Mucosa of descending colon (tissue), 3 donors: Measurements from ENCODE around the gene RAD54L. TPM values are rescaled to one million over a fixed set of nuclear protein-coding genes. Genes with fewer than 3 reads are reported as not detected.
"Not testable (repeated sequence)": the region's sequence is repeated elsewhere in the genome, so short reads cannot be mapped to it uniquely, and the experiment has no call there.

Experiments used
- ATAC-seq: fragments of 200-7000 bp; cut with Tn5 transposase; one replicate; pipeline ENCODE4 v1.9.1; 2020; ENCODE audit warnings: mild to moderate bottlenecking, moderate library complexity
- DNase-seq, 3 donors: peaks; one replicate each; pipeline ENCODE4 v3.0.0-alpha.2; 2020
- H3K36me3 ChIP-seq: fragments of 200-600 bp; one replicate; pipeline ENCODE4 v1.8.0; 2021; ENCODE audit warnings: low read depth, mild to moderate bottlenecking
- H3K4me1 ChIP-seq: fragments of 200-600 bp; one replicate; pipeline ENCODE4 v1.8.0; 2021; ENCODE audit warnings: low read depth, mild to moderate bottlenecking
- H3K4me3 ChIP-seq: fragments of 200-600 bp; one replicate; pipeline ENCODE4 v1.8.0; 2021; ENCODE audit warnings: mild to moderate bottlenecking
- H3K9me3 ChIP-seq: fragments of 200-600 bp; one replicate; pipeline ENCODE4 v1.8.0; 2021; ENCODE audit warnings: mild to moderate bottlenecking
- intact Hi-C, 2 donors: fragments of 100-400 bp; cut with DNase I in 1 of 2; cut with micrococcal nuclease in 1 of 2; formaldehyde crosslinking; loops; one replicate each; pipeline versions ENCODE4 v1.11.0 to v1.11.1; 2022; cut with DNase I, micrococcal nuclease
- total RNA-seq, 3 donors: library from RNA; stranded (reverse); fragmentation: NEBNext Ultra II Directional in 2 of 3; extraction: Animal tissue kit (Norgen Biotek cat#: 25700) in 2 of 3; gene quantifications; one replicate each; pipeline versions ENCODE4 v1.2.1 to v1.2.4, GENCODE V29; 2021 to 2023
- TF ChIP-seq, protein P1 (sequence below): fragments of 200-600 bp; IDR thresholded peaks from one replicate; pipeline ENCODE4 v1.8.0; 2022; ENCODE audit warnings: antibody characterized with exemption, mild to moderate bottlenecking
- donor health status: DM: no; HTN: no; CAD: no; lungs with moderate emphysema.
- donor health status: DM: no; HTN: no; CAD: no.
- donor health status: DM: no; HTN: yes; CAD: no.

RAD54L gene
- total RNA-seq, 3 donors from 2014 or later = 3.0 to 8.0 (median 3.6) TPM

DNA sequence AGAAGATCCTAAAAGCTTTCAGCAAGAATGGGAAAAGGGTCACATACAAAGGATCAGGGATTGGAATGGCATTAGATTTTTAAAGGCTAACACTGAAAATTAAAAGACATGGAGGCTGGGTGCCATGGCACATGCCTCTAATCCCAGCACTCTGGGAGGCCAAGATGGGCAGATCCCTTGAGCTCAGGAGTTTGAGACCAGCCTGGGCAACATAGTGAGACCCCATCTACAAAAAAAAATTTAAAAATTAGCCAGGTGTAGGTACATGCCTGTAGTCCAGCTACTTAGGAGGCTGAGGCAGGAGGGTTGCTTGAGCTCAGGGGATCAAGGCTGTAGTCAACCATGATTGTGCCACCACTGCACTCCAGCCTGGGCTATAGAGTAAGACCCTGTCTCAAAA is 32.1 kb upstream of the RAD54L start:
- H3K4me3 ChIP-seq = no peak overlapping the region
- H3K9me3 ChIP-seq = no peaks in the 10 kb centered on the region
- H3K36me3 ChIP-seq = no peaks in the 10 kb centered on the region
- no peak for ATAC-seq
- TF ChIP-seq, protein P1, sequence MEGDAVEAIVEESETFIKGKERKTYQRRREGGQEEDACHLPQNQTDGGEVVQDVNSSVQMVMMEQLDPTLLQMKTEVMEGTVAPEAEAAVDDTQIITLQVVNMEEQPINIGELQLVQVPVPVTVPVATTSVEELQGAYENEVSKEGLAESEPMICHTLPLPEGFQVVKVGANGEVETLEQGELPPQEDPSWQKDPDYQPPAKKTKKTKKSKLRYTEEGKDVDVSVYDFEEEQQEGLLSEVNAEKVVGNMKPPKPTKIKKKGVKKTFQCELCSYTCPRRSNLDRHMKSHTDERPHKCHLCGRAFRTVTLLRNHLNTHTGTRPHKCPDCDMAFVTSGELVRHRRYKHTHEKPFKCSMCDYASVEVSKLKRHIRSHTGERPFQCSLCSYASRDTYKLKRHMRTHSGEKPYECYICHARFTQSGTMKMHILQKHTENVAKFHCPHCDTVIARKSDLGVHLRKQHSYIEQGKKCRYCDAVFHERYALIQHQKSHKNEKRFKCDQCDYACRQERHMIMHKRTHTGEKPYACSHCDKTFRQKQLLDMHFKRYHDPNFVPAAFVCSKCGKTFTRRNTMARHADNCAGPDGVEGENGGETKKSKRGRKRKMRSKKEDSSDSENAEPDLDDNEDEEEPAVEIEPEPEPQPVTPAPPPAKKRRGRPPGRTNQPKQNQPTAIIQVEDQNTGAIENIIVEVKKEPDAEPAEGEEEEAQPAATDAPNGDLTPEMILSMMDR = no peak
- DNase-seq = no peak
- no peaks in the 10 kb centered on the region for H3K4me1 ChIP-seq
- intact Hi-C loops = no loop called here

DNA sequence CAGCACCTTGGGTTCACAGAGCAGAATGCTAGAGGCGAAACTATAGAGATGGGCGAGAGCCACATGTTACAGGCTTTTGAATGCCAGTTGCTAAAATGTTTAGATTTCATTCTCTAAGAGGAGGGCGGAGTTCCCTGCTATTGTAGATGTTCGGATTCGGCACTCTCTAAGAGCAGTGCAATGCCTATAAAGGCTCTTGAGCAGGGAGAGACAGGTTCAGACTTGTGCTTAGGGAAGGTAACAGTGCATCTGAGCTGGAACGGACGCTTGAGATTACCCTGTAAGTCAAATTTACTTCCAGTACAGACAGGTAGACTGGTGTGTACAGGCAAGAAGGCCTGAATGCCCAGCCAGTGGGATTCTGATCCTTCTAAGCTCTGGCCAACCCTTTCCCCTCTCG is 29.1 kb upstream of the RAD54L start:
- intact Hi-C loops = no loop called here
- Histone ChIP-seq H3K4me1 (no peaks in the 10 kb centered on the region), H3K4me3 (no peak overlapping the region), H3K36me3 (no peaks in the 10 kb centered on the region), H3K9me3 (no peaks in the 10 kb centered on the region)
- TF ChIP-seq, protein P1 = no peak
- no peak for ATAC-seq
- DNase-seq = no peak

DNA sequence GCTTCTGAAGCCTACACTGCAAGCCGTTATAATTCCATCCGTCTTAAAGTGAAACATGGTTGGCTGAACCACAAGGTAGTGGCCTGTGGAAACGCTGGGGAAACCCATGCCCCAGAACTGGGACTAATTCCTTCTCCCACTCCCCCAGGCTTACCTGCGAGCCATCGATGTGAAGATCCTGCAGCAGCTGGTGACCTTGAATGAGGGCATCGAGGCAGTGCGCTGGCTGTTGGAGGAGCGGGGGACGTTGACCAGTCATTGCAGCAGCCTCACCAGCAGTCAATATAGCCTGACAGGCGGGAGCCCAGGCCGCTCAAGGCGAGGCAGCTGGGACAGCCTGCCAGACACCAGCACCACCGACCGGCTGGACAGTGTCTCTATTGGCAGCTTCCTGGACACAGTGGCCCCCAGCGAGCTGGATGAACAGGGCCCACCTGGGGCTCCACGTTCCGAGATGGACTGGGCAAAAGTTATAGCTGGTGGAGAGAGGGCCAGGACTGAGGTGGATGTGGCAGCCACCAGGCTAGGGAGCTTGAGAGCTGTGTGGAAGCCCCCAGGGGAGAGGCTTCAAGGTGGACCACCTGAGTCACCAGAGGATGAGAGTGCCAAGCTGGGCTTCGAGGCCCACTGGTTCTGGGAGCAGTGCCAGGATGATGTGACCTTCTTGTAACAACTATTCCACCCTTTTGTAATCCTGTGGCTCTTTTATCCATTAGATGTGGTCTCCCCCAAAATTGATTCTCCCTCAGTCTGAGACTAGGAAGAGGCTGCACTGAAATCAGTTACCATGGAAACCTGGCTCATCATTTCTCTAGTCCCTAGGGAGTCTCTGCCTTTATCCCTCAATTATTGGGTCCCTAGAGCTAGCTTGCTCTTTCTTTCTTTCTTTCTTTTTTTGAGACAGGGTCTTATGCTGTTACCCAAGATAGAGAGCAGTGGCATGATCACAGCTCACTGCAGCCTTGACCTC is 27.7 kb upstream of the RAD54L start:
- intact Hi-C loops = no loop called here
- H3K36me3 ChIP-seq = no peaks in the 10 kb centered on the region
- no peak overlapping the region for H3K4me3 ChIP-seq
- no peaks in the 10 kb centered on the region for H3K4me1 ChIP-seq
- H3K9me3 ChIP-seq = no peaks in the 10 kb centered on the region
- DNase-seq = no peak
- no peak for ATAC-seq
- TF ChIP-seq, protein P1 = no peak

DNA sequence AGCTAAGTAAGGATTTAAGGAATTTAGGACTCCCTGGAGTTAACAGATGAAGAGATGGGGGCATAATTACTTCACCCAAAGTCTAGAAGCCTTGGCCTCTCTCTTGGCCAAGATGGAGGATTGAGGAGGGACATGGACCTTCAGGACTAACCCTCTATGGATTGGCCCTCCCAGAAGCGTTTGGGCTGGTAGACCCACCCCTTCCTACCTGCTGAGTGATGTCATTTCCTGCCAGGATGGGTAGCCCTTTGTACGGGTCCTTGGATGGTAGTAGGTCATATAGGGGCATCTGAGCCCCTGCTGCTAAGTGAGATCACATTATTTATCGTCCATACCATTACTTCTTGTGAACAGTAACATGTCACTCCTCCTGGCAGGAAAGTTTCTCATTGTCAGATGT is 26.8 kb upstream of the RAD54L start:
- Histone ChIP-seq H3K36me3 (no peaks in the 10 kb centered on the region), H3K4me1 (no peaks in the 10 kb centered on the region), H3K9me3 (no peaks in the 10 kb centered on the region), H3K4me3 (no peak overlapping the region)
- DNase-seq = no peak
- intact Hi-C loops = no loop called here
- ATAC-seq = no peak
- TF ChIP-seq, protein P1 = no peak

DNA sequence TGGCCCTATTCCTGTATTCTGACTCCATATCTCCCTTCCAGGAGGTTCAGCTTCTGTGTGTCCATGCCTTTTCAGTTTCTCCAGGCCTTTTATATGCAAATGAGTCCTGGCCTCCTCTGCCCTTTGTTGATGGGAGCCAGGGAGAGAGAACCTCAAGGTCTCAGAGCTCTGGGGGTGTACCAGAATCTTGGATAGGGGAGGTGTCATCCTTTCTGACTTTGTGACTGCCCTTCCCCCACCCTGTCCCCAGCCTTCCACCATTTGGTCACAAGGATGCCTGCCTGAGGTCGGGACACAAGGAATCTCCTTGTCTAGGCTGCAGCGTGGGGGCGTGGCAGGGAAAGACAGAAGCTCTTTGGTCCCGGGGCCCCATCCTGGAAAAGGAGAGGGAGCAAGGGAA is 25.8 kb upstream of the RAD54L start:
- intact Hi-C loops = no loop called here
- Histone ChIP-seq H3K4me1 (no peaks in the 10 kb centered on the region), H3K9me3 (no peaks in the 10 kb centered on the region), H3K4me3 (no peak overlapping the region), H3K36me3 (no peaks in the 10 kb centered on the region)
- no peak for DNase-seq
- TF ChIP-seq, protein P1 = no peak
- ATAC-seq = no peak

DNA sequence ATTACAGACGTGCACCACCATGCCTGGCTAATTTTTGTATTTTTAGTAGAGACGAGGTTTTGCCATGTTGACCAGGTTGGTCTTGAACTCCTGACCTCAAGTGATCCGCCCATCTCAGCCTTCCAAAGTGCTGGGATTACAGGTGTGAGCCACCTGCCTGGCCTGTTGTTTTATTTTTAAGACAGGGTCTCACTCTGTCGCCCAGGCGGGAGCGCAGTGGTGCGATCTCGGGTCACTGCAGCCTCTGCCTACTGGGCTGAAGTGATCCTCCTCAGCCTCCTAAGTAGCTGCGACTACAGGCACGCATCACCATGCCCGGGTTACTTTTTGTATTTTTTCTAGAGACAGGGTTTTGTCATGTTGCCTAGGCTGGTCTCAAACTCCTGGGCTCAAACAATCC is 24.5 kb upstream of the RAD54L start:
- H3K36me3 ChIP-seq, H3K4me1 ChIP-seq, ATAC-seq, DNase-seq, H3K4me3 ChIP-seq, intact Hi-C loops, H3K9me3 ChIP-seq: not testable (repeated sequence)
